Activated B cell treated with CpG ODN at 0.5 μM for 24 hours (primary cell): Measurements from ENCODE around the gene METTL24. TPM values are rescaled to one million over a fixed set of nuclear protein-coding genes. Genes with fewer than 3 reads are reported as not detected.

Source experiments
- ATAC-seq: fragments of 200-7000 bp; cut with Tn5 transposase; one replicate; pipeline ENCODE4 v1.10.0; 2021; ENCODE audit warnings: low read depth, mild to moderate bottlenecking, moderate library complexity
- CTCF ChIA-PET: fragments of 350-600 bp; sonication (Branson Sonifier 250); formaldehyde crosslinking; loops from one replicate; lab custom pipeline; 2021; ENCODE audit warnings: antibody characterized with exemption; lab: Charles Lee
- POLR2A ChIA-PET: fragments of 350-600 bp; sonication (Branson Sonifier 250); formaldehyde crosslinking; loops from one replicate; lab custom pipeline; 2021; ENCODE audit warnings: antibody characterized with exemption; lab: Charles Lee
- DNase-seq: peaks from one replicate; pipeline ENCODE4 v3.0.0; 2022
- H3K27ac Mint-ChIP-seq: one replicate; pipeline ENCODE4 v1.8.0; 2020; ENCODE audit warnings: mixed read lengths
- H3K27me3 Mint-ChIP-seq: one replicate; pipeline ENCODE4 v1.8.0; 2021; ENCODE audit warnings: mixed read lengths
- H3K36me3 Mint-ChIP-seq: one replicate; pipeline ENCODE4 v1.8.0; 2021; ENCODE audit warnings: low read depth, mixed read lengths
- H3K4me1 Mint-ChIP-seq: one replicate; pipeline ENCODE4 v1.8.0; 2021; ENCODE audit warnings: mixed read lengths
- H3K4me3 Mint-ChIP-seq: one replicate; pipeline ENCODE4 v1.8.0; 2020; ENCODE audit warnings: mild to moderate bottlenecking, mixed read lengths
- H3K9me3 Mint-ChIP-seq: one replicate; pipeline ENCODE4 v1.8.0; 2020; ENCODE audit warnings: mixed read lengths
- intact Hi-C: fragments of 100-400 bp; cut with micrococcal nuclease; formaldehyde crosslinking; loops from one replicate; pipeline ENCODE4 v1.15.1; 2024
- total RNA-seq: library from RNA; stranded (reverse); gene quantifications from 2 replicates; pipeline ENCODE4 v1.2.3, GENCODE V29; 2022
- TF ChIP-seq, protein P1 (sequence below): fragments of 200-600 bp; IDR thresholded peaks from one replicate; pipeline ENCODE4 v1.8.0; 2022; ENCODE audit warnings: antibody characterized with exemption, mild to moderate bottlenecking

The METTL24 gene
- total RNA-seq, 1 donor from 2014 or later, result not detected

DNA sequence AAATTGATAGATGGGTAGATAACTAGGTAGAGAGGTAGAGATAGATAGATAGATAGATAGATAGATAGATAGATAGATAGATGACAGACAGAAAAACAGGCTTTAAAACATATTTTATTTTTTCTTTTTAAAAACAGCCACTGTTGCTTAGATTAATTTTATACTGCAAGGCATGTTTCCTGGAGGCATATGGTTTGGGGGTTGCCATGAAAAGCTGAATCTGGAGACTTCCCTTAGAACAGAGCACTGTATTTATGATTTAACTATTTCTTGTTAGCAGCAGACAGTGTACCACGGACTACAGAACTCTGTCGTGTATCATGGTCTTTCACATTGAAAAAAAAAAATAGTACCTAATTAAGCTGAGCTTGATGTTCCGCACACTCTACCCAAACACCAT, 38.8 kb downstream of the METTL24 start:
- ChIA-PET CTCF (no interaction called here), POLR2A (no interaction called here)
- peaks cover 13% of the 10 kb centered on the region for H3K27me3 Mint-ChIP-seq
- intact Hi-C loops, result no loop called here
- H3K27ac Mint-ChIP-seq, result no peak overlapping the region
- H3K4me3 Mint-ChIP-seq, result no peak overlapping the region
- TF ChIP-seq, protein P1, sequence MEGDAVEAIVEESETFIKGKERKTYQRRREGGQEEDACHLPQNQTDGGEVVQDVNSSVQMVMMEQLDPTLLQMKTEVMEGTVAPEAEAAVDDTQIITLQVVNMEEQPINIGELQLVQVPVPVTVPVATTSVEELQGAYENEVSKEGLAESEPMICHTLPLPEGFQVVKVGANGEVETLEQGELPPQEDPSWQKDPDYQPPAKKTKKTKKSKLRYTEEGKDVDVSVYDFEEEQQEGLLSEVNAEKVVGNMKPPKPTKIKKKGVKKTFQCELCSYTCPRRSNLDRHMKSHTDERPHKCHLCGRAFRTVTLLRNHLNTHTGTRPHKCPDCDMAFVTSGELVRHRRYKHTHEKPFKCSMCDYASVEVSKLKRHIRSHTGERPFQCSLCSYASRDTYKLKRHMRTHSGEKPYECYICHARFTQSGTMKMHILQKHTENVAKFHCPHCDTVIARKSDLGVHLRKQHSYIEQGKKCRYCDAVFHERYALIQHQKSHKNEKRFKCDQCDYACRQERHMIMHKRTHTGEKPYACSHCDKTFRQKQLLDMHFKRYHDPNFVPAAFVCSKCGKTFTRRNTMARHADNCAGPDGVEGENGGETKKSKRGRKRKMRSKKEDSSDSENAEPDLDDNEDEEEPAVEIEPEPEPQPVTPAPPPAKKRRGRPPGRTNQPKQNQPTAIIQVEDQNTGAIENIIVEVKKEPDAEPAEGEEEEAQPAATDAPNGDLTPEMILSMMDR, result no peak
- no peak for DNase-seq
- no peaks in the 10 kb centered on the region for H3K36me3 Mint-ChIP-seq
- no peak for ATAC-seq
- H3K9me3 Mint-ChIP-seq, result no peaks in the 10 kb centered on the region
- H3K4me1 Mint-ChIP-seq, result peaks cover 3% of the 10 kb centered on the region

DNA sequence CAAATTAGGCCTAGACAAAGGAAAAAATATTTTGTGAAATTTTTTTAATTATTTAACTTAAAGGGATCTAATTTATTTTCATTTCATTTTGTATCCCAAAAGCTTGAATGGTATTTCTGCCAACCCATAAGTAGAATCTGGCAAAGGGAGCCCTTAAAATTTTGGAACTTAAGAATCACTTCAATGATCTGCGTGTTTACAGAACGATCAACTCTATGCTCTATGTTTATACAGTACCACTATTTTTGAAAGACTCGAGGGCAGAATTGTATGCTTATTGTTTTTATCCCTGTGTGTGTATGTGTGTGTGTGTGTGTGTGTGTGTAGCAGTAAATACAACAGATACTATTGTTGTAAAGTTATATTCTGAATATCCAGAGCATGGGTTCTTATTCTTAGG, 39.2 kb downstream of the METTL24 start:
- TF ChIP-seq, protein P1, result no peak
- no peak overlapping the region for H3K27ac Mint-ChIP-seq
- H3K9me3 Mint-ChIP-seq, result no peaks in the 10 kb centered on the region
- intact Hi-C loops, result no loop called here
- H3K36me3 Mint-ChIP-seq, result no peaks in the 10 kb centered on the region
- POLR2A ChIA-PET, result interaction anchor here (0.7 kb wide), 1 partner anchor 36 kb away, joined by 3 read pairs; no protein-coding TSS in a partner anchor
- peaks cover 3% of the 10 kb centered on the region for H3K4me1 Mint-ChIP-seq
- no peak for ATAC-seq
- DNase-seq, result no peak
- CTCF ChIA-PET, result no interaction called here
- peaks cover 13% of the 10 kb centered on the region for H3K27me3 Mint-ChIP-seq
- no peak overlapping the region for H3K4me3 Mint-ChIP-seq

DNA sequence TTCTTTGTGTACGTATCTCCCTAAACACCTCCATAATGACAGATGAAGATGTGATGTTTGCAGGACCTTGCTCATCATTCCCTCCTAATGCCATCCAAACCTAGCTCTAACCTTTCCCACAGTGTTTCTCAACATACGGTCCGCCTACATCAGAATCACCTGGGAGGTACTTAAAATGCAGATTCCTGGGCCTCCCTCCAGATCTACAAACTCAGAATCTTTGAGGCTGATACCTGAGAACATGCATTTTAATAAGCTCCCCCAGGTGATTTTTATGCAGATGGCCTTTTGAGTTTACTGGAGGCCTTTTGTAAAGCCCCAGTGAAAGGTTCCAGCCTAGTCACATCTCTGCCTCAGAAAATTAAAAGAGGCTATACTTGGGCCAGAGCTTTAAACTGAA, 40.5 kb downstream of the METTL24 start:
- H3K36me3 Mint-ChIP-seq, result no peaks in the 10 kb centered on the region
- DNase-seq, result no peak
- CTCF ChIA-PET, result no interaction called here
- TF ChIP-seq, protein P1, result no peak
- H3K4me3 Mint-ChIP-seq, result no peak overlapping the region
- H3K4me1 Mint-ChIP-seq, result peaks cover 2% of the 10 kb centered on the region
- ATAC-seq, result no peak
- POLR2A ChIA-PET, result no interaction called here
- H3K27ac Mint-ChIP-seq, result no peak overlapping the region
- no peaks in the 10 kb centered on the region for H3K9me3 Mint-ChIP-seq
- intact Hi-C loops, result no loop called here
- H3K27me3 Mint-ChIP-seq, result peaks cover 13% of the 10 kb centered on the region

DNA sequence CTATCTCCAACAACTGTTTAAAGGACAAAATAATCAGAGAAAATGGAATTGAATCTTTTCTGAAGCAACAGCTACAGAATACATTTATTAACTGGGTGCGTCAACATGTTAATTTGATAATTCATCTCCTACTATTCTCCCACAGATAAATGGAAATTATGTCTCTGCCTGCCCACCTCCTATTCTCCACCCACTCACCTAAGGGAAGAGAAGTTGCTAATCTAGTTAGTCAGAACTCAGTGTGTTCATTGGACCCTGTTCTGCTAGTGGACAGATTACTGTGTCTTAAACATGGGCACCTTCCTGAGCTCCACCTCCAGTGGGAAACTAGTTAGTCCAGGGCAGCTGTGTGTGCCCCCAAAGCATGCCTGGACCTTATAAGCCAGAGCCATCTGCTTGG, 41.0 kb downstream of the METTL24 start:
- DNase-seq, result no peak
- intact Hi-C loops, result no loop called here
- Mint-ChIP-seq H3K4me3 (no peak overlapping the region), H3K27ac (no peak overlapping the region), H3K36me3 (no peaks in the 10 kb centered on the region), H3K9me3 (no peaks in the 10 kb centered on the region), H3K4me1 (no peaks in the 10 kb centered on the region), H3K27me3 (peaks cover 13% of the 10 kb centered on the region)
- POLR2A ChIA-PET, result no interaction called here
- ATAC-seq, result no peak
- CTCF ChIA-PET, result no interaction called here
- TF ChIP-seq, protein P1, result no peak

DNA sequence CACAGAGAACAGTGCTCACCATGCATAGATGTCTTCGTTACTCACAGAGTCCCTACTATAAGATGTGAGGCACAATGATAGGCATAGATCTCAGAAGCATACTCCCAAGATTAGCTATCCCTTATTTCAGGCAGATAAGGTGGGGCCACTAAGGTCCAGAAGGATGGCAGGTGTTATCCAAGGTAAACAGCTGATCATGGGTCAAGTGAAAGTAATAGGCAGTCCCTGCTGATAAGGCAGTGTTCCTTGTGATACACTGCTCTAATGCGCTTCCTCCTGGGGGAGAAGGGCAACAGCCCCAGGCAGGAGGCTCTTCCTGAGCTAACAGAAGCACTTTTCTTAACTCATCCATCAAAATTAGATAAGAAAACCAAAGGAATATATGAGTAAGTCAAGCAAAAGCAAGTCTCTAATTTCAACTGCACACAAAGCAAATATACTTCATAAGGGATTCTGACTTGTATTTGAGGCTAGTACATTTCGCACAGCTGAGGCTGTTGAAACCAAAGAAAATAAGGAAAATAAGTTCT, 42.2 kb downstream of the METTL24 start:
- Mint-ChIP-seq H3K4me3 (no peak overlapping the region), H3K27me3 (peaks cover 13% of the 10 kb centered on the region), H3K4me1 (no peaks in the 10 kb centered on the region), H3K27ac (no peak overlapping the region), H3K9me3 (no peaks in the 10 kb centered on the region), H3K36me3 (no peaks in the 10 kb centered on the region)
- TF ChIP-seq, protein P1, result no peak
- DNase-seq, result no peak
- POLR2A ChIA-PET, result no interaction called here
- no peak for ATAC-seq
- CTCF ChIA-PET, result no interaction called here
- intact Hi-C loops, result no loop called here
